ENCODE measurements around the gene ZNF668.

- TF ChIP-seq CTCF (conservative IDR thresholded peaks at IDR 0.05 in 1 of 2, IDR thresholded peaks at IDR 0.05 in 1 of 2; ENCODE audit: extremely low read depth in 1 of 2, insufficient read depth in 1 of 2, low read depth in 1 of 2, low read length in 2 of 2), result no peak
- TF ChIP-seq EZH2 (IDR thresholded peaks at IDR 0.05; ENCODE audit: borderline replicate concordance, low read length), result no peak
Observed at GRCh38 chr16:31106509-31107464, 32.7 kb upstream of the ZNF668 start.
